Measurements from ENCODE around the gene SEPHS2. TPM values are rescaled to one million over a fixed set of nuclear protein-coding genes. Genes with fewer than 3 reads are reported as not detected.

Gene SEPHS2
- total RNA-seq, 6 experiments from 2014 or later: 29.7 to 36.7 (median 31.1) TPM

- peaks cover 8% of the 10 kb centered on the region for H3K27me3 Mint-ChIP-seq (ENCODE audit: insufficient read depth)
- H3K4me1 Mint-ChIP-seq (ENCODE audit: low read depth): peaks cover 18% of the 10 kb centered on the region
- no peak overlapping the region; the same call in 1 of the 2 replicates for H3K4me3 Mint-ChIP-seq
- H3K36me3 Mint-ChIP-seq (ENCODE audit: low read depth): peaks cover 20% of the 10 kb centered on the region
- H3K27ac Mint-ChIP-seq: no peak overlapping the region
- no peaks in the 10 kb centered on the region for H3K9me3 Mint-ChIP-seq
- DNase-seq: no peak
- no peak for TF ChIP-seq CTCF (IDR thresholded peaks at IDR 0.05)
These were observed 27.1 kb downstream of the SEPHS2 start for GRCh38 chr16:30418350-30419181.

DNA sequence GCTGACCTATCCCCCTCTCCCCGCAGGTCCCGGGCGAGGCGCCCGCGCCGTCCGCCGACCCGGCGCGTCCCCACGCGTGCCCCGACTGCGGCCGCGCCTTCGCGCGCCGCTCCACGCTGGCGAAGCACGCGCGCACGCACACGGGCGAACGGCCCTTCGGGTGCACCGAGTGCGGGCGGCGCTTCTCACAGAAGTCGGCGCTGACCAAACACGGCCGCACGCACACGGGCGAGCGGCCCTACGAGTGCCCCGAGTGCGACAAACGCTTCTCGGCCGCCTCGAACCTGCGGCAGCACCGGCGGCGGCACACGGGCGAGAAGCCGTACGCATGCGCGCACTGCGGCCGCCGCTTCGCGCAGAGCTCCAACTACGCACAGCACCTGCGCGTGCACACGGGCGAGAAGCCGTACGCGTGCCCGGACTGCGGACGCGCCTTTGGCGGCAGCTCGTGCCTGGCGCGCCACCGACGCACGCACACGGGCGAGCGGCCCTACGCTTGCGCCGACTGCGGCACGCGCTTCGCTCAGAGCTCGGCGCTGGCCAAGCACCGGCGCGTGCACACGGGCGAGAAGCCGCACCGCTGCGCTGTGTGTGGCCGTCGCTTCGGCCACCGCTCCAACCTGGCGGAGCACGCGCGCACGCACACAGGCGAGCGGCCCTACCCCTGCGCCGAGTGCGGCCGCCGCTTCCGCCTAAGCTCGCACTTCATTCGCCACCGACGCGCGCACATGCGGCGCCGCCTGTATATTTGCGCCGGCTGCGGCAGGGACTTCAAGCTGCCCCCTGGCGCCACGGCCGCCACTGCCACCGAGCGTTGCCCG is 27.9 kb downstream of the SEPHS2 start:
- Mint-ChIP-seq H3K9me3 (no peaks in the 10 kb centered on the region), H3K36me3 (ENCODE audit: low read depth) (peaks cover 21% of the 10 kb centered on the region), H3K4me1 (ENCODE audit: low read depth) (peaks cover 18% of the 10 kb centered on the region), H3K27me3 (ENCODE audit: insufficient read depth) (peaks cover 8% of the 10 kb centered on the region), H3K27ac (no peak overlapping the region), H3K4me3 (peak overlapping the region; percentile 50; the same call in 1 of the 2 replicates)
- no peak; the same call in 1 of the 2 replicates for TF ChIP-seq CTCF (IDR thresholded peaks at IDR 0.05)
- DNase-seq: peak; percentile 71

DNA sequence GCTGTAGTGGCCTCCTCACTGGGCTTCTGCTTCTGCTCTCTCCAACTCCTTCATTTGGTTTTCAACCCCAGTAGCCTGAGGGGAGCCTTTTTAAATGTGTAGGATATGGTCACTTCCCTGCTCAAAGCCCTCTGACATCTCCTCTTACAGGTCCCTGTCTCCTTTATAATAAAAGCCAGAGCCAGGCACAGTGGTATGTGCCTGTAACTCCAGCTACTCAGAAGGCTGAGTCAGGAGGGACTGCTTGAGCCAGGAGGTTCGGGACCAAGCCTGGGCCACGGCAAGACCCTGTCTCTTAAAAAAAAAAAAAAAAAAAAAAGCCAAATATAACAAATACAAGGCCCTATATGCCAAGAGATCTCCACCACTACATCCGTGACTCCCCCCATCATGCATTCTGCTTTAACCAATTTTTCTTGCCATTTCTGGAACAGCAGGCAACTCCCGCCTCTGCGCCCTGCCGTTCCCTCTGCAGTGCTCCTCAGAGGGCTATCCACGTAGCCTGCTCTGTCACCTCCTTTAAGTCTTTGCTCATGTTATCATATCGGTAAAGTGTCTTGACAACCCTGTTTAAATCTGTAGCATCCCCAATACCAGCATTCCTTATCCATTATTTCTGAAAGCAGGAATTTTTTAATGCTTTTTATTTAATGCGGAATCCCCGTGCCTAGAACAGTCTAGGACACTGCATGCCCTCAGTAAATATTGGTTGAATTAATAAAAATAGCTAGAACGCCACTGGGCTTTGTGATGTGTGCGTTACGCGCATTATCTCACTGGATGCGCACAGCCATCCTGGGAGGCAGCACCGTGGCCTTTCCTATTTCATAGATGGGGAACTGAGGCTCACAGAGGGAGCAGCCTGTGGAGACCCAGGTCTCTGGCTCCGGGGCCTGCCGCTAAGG is 28.8 kb downstream of the SEPHS2 start:
- peaks cover 24% of the 10 kb centered on the region for H3K4me1 Mint-ChIP-seq (ENCODE audit: low read depth)
- H3K36me3 Mint-ChIP-seq (ENCODE audit: low read depth): peaks cover 23% of the 10 kb centered on the region
- TF ChIP-seq CTCF (IDR thresholded peaks at IDR 0.05): no peak
- no peaks in the 10 kb centered on the region for H3K9me3 Mint-ChIP-seq
- H3K27ac Mint-ChIP-seq: no peak overlapping the region
- H3K4me3 Mint-ChIP-seq: peak overlapping the region; percentile 17
- DNase-seq: no peak
- peaks cover 8% of the 10 kb centered on the region for H3K27me3 Mint-ChIP-seq (ENCODE audit: insufficient read depth)

DNA sequence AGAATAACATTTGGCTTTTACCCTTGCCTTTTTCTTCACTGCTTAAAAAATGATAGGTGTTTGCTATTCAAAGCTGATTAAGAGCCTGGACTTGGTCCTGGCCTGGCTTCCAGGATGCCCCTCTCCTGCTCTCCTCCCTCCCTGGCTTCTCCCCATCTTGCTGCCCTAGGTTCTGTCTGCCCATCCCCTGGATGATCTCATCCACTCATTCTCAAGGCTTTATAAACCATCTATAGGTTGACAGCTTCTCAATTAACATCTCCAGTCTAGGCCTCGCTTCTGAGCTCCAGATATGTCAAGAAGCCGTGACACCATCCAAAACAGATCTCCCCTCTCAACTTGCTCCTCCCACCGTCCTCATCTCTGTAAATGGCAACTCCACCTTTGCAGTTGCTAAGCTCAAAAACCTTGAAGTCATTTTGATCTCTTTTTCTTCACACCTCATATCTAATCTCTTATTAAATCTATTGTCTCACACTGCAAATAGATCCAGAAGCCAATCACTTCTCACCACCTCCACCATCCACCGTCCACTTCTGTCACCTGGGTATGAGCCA is 29.5 kb downstream of the SEPHS2 start:
- Mint-ChIP-seq H3K4me1 (ENCODE audit: low read depth) (peaks cover 26% of the 10 kb centered on the region), H3K36me3 (ENCODE audit: low read depth) (peaks cover 20% of the 10 kb centered on the region), H3K27me3 (ENCODE audit: insufficient read depth) (peaks cover 5% of the 10 kb centered on the region), H3K27ac (no peak overlapping the region), H3K4me3 (no peak overlapping the region), H3K9me3 (no peaks in the 10 kb centered on the region)
- DNase-seq: no peak
- TF ChIP-seq CTCF (IDR thresholded peaks at IDR 0.05): no peak

GRCh38 chr16:30414159-30414558 is 31.5 kb downstream of the SEPHS2 start:
- Mint-ChIP-seq H3K9me3 (no peaks in the 10 kb centered on the region), H3K4me1 (ENCODE audit: low read depth) (peaks cover 34% of the 10 kb centered on the region), H3K36me3 (ENCODE audit: low read depth) (peaks cover 15% of the 10 kb centered on the region), H3K4me3 (no peak overlapping the region), H3K27ac (no peak overlapping the region), H3K27me3 (ENCODE audit: insufficient read depth) (peaks cover 1% of the 10 kb centered on the region; the same call in 1 of the 2 replicates)
- TF ChIP-seq CTCF (IDR thresholded peaks at IDR 0.05): no peak
- no peak for DNase-seq

Data from HFFc6 (cell line).